GM20000 (cell line): ENCODE data around the gene RCOR1.

ENCODE experiments used
- DNase-seq: peaks from one replicate; pipeline ENCODE4 v3.0.0; 2012; ENCODE audit warnings: low spot score
- CTCF ChIP-seq: IDR thresholded peaks from 2 replicates; pipeline ENCODE4 v1.5.1; 2012; ENCODE audit warnings: mild to moderate bottlenecking, control low read depth; ENCODE audit errors: extremely low read depth, missing control alignments

The RCOR1 gene

GRCh38 chr14:102581193-102581592 lies 11.3 kb upstream of the RCOR1 start:
- no peak for TF ChIP-seq CTCF
- no peak for DNase-seq

DNA sequence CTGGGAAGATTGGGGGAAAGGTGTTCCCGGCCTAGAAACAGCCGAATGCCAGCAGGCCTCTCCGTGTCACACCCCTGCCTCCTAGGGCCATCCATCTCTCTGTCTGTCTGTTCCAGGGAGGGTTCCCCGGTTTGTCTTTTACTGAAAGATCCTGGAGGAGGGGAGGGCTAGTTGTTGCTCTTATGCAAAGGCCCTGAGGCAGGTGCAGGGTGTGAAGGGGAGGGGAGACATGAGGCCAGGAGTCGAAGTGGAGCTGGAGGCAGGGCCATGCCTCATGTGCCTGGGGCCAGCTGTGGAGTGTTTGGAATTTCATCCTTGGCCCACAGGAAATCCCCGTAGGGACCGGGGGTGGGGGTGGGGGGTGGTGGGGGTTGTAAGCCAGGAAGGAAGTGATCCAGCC lies 8.7 kb upstream of the RCOR1 start:
- DNase-seq, result no peak
- TF ChIP-seq CTCF, result no peak

DNA sequence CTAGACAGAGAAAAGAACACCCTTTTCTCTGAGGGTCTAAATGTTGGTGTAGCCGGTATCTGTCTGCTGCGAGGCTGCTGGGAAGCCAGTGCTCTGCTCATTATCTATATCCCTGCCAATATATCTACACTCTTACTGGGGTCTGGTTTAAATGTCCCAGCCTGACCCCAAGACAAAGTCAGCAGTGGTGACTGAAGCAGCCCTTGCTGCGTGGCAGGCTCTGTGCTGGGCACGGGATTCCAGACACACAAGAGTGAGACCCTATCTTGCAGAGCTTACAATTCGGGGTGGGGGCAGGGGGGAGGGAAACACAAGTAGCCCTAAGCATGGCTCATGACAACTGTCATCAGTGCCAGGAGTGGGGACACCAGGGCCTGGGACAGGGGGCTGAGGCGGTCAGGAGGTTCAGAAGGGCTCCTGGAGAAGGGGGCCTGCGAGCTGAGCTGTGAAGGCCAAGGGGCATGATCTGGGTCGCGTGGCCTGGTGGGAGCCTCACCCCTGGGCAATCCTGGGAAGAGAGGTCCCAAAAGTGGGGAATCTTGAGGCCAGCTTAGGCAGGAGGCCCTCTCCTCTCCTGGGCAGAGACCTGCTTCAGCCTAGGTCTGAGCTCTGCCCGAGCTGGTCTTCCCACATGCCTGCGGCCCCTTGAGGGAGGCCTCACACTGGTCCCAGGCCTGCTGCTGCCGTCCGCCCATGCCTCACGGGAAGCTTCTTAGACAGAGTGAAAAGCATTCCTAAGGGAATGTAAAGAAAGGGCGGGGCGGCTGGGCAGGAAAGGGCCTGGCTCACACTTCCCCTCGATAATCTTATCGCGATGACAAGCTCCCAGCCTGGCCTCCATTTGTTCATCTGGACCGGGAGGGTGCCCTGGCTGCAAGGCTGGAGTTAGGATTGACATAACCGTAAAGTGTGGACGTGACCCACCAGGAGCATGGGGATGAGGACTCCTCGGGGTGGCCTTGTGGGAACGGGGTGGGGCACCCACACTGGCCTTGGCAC lies 7.3 kb upstream of the RCOR1 start:
- DNase-seq, result no peak
- no peak for TF ChIP-seq CTCF

DNA sequence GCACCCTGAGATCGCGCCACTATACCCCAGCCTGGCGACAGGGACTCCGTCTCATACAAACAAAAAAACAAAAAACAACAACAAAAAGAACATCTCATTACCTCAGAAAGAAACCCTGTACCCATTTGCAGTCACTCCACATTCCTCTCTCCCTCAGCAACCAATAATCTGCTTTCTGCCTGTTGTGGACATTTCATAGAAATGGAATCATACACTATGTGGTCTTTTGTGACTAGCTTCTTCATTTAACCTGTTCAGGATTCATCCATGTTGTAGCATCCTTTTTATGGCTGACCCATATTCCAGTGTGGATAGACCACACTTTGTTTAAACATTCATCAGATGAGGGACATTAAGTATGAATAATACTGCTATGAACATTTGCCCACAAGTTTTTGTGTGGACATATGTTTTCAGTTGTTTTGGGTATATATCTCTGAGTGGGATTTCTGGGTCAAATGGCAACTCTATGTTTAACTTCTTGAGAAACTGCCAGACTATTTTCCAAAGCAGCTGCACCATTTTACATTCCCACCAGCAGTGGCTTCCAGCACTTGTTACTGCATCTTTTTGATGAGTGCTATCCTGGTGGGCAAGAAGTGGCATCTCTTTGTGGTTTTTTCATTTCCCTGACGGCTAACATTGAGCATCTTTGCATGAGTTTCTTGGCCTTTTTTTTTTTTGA lies 5.9 kb upstream of the RCOR1 start:
- TF ChIP-seq CTCF, result no peak
- no peak for DNase-seq

DNA sequence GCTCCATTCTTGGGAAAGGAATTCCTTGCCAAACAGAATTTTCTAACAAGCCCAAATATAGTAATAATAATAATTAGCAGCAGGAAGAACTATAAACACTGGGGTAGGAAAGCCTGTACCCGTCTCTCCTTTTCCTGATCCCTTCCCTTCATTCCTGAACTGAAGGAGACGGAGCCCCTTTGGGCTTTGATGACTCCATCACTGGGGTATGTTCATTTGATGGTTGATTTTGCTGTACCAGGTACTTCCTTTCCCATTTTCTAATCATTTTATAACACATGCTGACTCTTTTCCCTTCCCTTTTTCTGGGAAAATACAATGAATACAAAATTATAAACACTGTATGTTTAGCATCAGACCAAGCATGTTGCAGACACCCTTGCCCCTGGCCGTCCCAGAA lies 3.6 kb upstream of the RCOR1 start:
- no peak for DNase-seq
- no peak for TF ChIP-seq CTCF

GRCh38 chr14:102589761-102590290 lies 2.6 kb upstream of the RCOR1 start:
- no peak for DNase-seq
- no peak for TF ChIP-seq CTCF

- peak; percentile 58 for TF ChIP-seq CTCF
- DNase-seq, result no peak
These were observed 1.8 kb upstream of the RCOR1 start for GRCh38 chr14:102590667-102591099.
